NCI-H226 (cell line): ENCODE data around the gene DPH1.

ENCODE experiments used
- DNase-seq: peaks from one replicate; pipeline ENCODE4 v3.0.0-alpha.2; 2015

DPH1 gene

GRCh38 chr17:2051061-2051932 is 21.3 kb downstream of the DPH1 start:
- peak; percentile 3 for DNase-seq

GRCh38 chr17:2051933-2052559 is 22.1 kb downstream of the DPH1 start:
- peak; percentile 0 for DNase-seq

- peak; percentile 60 for DNase-seq
Measured at GRCh38 chr17:2053380-2054261, 23.7 kb downstream of the DPH1 start.

- DNase-seq: peak; percentile 13
Measured at GRCh38 chr17:2054262-2054511, 24.2 kb downstream of the DPH1 start.

GRCh38 chr17:2054512-2055291 is 24.7 kb downstream of the DPH1 start, which contains the start of gene HIC1:
HIC1 (plus strand) TSS chr17:2055103; CDS start chr17:2056691, 1,588 bp downstream.
- DNase-seq: peak; percentile 70

GRCh38 chr17:2055292-2056205 is 25.6 kb downstream of the DPH1 start:
- no peak for DNase-seq

GRCh38 chr17:2056206-2057174 is 26.5 kb downstream of the DPH1 start:
- DNase-seq: no peak

GRCh38 chr17:2057175-2057759 is 27.3 kb downstream of the DPH1 start:
- DNase-seq: no peak

GRCh38 chr17:2057760-2058585 is 28.0 kb downstream of the DPH1 start:
- DNase-seq: no peak

GRCh38 chr17:2058586-2059546 is 28.9 kb downstream of the DPH1 start:
- DNase-seq: no peak

- DNase-seq: no peak
Measured at GRCh38 chr17:2059547-2060384, 29.8 kb downstream of the DPH1 start.

GRCh38 chr17:2060385-2060658 is 30.4 kb downstream of the DPH1 start:
- no peak for DNase-seq

- no peak for DNase-seq
Measured at GRCh38 chr17:2060681-2061440, 30.9 kb downstream of the DPH1 start.

- DNase-seq: no peak
Measured at GRCh38 chr17:2061441-2061958, 31.5 kb downstream of the DPH1 start.

GRCh38 chr17:2062571-2063183 is 32.7 kb downstream of the DPH1 start:
- no peak for DNase-seq
